GM10266 (cell line): Measurements from ENCODE around the gene SLC25A34.

Experiments used
- DNase-seq: peaks from one replicate; pipeline ENCODE4 v3.0.0; 2012; ENCODE audit errors: extremely low spot score
- CTCF ChIP-seq: IDR thresholded peaks from 2 replicates; pipeline ENCODE4 v1.5.1; 2012; ENCODE audit warnings: mild to moderate bottlenecking, low read depth; ENCODE audit not compliant: control insufficient read depth, insufficient read depth; ENCODE audit errors: missing control alignments

Gene SLC25A34

GRCh38 chr1:15733218-15733725 is 2.8 kb upstream of the SLC25A34 start:
- no peak for TF ChIP-seq CTCF
- no peak for DNase-seq

- DNase-seq = no peak
- no peak for TF ChIP-seq CTCF
Observed at GRCh38 chr1:15733726-15734226, 2.3 kb upstream of the SLC25A34 start.

DNA sequence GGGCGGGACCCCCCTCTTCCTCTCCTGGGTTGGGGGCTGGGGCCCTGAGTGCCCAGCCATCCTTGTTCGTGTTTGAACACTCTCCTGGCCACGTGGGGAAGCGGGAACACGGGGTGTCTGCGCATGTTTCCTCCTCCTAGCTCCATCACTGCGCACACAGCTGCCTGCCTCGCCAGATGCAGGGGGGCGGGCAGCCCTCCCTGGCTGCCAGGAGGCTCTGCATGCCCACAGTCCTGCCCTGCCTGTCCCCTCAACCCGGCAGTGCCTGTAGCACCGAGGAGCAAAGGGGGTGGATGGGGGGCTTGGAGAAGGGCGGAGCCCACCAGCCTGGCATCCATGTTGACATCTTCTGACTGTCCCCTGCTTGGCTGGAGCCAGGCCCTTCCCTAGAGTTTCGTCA is 1.8 kb upstream of the SLC25A34 start:
- TF ChIP-seq CTCF = no peak
- DNase-seq = no peak

DNA sequence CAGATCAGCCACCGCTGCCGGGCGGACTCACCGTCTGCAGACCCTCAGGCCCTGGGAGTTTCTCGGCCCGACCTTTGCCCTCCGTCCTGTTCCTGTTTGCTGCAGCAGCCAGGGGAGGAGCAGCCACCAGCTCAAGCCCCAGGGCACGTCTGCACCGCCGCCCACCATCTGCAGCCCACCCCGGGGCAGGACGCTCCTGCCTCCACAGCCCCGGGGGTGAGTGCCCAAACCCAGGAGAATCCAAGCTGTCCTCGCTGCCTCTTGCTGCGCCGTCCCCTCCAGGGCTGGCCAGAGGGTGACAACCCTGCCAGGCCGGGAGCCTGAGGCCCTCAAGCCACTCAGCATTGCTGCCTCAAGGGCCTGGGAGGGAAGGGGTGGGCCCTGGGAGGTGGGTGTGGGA is 1.2 kb upstream of the SLC25A34 start:
- DNase-seq = no peak
- TF ChIP-seq CTCF = no peak

GRCh38 chr1:15735304-15736037 is 587 bp upstream of the SLC25A34 start:
- DNase-seq = no peak
- no peak for TF ChIP-seq CTCF

GRCh38 chr1:15736892-15737261 is 819 bp downstream of the SLC25A34 start:
- TF ChIP-seq CTCF = no peak

DNA sequence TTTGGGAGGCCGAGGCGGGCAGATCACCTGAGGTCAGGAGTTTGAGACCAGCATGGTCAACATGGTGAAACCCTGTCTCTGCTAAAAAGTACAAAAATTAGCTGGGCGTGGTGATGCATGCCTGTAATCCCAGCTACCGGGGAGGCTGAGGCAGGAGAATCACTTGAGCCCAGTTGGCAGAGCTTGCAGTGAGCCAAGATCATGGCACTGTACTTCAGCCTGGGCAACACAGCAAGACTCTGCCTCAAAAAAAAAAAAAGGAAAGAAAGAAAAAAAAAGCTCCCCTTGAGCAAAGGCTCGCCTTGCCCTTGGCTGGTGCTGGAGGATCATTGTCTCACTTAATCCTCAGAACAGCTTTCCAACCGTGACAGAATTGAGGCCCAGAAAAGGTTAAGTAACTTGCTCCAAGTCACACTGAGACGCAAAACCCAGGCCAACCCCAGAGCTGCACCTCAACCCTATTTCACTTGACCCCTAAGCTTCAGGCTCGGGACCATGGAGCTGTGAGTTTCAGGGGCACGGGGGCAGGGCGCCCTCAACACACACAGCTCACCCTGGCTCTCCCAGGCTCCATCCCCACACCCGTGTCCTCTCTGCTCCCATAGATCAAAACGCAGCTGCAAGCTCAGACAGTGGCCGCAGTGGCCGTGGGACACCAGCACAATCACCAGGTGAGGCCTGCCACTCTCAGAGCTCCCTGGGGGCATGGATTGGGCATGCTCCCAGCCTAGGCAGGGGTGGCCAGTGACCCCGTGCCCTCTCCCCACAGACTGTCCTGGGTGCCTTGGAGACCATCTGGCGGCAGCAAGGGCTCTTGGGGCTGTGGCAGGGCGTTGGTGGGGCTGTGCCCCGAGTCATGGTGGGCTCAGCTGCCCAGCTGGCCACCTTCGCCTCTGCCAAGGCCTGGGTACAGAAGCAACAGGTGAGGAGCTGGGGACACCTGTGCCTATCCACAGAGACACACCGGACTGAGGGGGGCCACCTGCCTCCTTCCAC is 1.6 kb downstream of the SLC25A34 start:
- no peak for DNase-seq
- no peak for TF ChIP-seq CTCF

More at GRCh38 chr1:15736892-15737261, 819 bp downstream of the SLC25A34 start:
- no peak for DNase-seq
